Stimulated activated CD8-positive, alpha-beta memory T cell treated with anti-CD3 and anti-CD28 coated beads, Interleukin-7, amount 100 ng/mL, for 24 hours (primary cell): ENCODE data around the gene DGKH.
"Not testable (repeated sequence)": the region's sequence is repeated elsewhere in the genome, so short reads cannot be mapped to it uniquely, and the experiment has no call there.

Experiments
- DNase-seq: peaks from one replicate; pipeline ENCODE4 v3.0.0-alpha.2; 2020; ENCODE audit warnings: low read depth

The DGKH gene

GRCh38 chr13:42163338-42163737, 114.9 kb downstream of the DGKH start:
- DNase-seq: not testable (repeated sequence)

GRCh38 chr13:42163910-42164309, 115.5 kb downstream of the DGKH start:
- not testable (repeated sequence) for DNase-seq

DNA sequence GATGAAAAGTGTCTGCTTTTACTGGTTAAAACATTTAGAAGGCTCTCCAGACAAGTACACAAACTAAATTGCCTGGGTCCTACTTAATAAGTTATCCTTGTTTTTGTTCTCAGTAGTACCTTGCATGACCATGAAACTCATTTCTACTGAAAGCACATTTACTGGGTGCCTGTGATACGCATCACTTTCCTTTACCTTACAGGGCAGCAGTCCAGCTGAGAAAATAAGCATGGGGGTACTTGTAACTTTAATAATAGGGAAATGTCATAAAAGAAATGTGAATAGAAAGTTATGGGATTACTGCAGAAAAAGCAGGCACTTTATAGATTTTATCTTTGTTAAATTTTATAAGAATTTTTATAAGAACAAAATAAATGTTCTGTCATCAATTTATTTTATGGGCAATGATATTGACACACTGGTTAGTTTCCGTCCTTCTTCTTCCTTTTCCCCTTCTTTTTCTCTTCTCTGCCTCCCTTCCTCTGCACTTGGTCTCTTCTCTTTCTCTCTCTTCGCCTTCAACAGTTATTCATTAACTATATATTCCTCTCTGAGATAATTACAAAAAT, 116.2 kb downstream of the DGKH start:
- DNase-seq: no peak

- DNase-seq: no peak
Measured at GRCh38 chr13:42168496-42168895, 120.0 kb downstream of the DGKH start.

GRCh38 chr13:42170029-42170428, 121.6 kb downstream of the DGKH start:
- no peak for DNase-seq

DNA sequence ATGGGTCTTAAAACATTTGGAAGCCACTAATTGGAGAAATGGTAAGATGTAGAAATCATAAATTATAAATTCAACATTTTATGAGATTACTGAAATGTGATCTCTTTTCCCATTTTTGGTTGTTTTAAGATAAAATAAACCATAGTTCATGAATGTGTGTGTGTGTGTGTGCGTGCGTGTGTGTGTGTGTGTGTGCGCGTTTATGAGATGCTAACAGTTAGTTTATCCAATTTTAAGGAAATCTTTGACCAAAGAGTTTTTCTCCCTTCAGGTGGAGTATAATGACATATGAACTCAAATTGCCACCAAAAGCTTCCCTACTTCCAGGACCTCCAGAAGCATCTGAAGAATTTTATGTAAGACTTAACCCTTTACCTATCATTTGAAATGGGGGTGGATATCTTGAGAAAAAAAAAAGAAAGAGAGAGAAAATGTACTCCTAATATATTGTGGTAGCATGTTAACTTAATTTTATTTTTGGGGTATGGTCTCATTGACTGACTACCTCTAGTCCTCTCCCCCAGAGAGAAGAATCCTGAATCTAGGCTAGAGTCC, 125.4 kb downstream of the DGKH start:
- DNase-seq: no peak

- DNase-seq: no peak
Measured at GRCh38 chr13:42174344-42175162, 126.1 kb downstream of the DGKH start.

DNA sequence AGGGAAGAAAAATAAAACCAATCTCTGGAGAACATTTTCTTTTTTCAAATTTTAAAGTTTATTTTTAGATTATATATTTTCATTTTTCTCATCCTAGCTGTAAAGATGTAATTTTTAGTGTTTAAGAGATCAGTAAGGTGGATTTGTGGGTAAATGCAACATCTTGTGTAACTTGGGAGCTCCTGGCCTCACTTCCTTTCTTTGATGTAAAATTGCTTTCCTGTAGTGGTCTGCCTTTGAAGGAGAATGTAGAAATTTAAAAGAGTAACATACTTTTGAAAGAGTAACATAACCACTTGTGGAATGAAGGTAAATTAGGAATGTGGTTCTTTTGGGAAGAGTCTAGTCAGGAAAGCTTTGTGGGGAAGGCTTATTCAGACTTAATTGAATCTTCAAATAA, 127.8 kb downstream of the DGKH start:
- DNase-seq: no peak

GRCh38 chr13:42177189-42177588, 128.7 kb downstream of the DGKH start:
- DNase-seq: no peak

DNA sequence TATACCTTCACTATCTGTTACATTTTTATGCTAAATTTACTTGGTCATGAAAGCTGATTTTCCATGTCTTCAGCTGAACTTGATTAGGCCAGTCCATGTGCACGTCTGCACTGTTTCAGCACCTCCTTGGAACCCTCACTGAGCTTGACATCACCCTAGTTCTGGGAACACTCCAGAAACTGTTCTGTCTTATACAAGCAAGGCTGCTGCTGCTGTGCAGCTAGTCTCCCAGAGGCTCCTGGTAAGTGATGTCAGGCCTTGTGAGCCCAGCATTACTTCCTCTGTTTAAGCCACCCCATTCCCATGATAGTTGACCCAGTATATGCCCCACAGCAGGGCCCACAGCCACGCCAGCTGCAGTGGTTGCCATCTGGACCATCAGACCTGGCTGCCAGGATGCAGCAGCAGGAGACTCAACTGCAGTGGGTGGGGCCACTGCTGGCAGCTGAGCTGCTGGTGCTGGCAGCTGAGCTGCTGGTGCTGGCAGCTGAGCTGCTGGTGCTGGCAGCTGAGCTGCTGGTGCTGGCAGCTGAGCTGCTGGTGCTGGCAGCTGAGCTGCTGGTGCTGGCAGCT, 133.0 kb downstream of the DGKH start:
- no peak for DNase-seq

DNA sequence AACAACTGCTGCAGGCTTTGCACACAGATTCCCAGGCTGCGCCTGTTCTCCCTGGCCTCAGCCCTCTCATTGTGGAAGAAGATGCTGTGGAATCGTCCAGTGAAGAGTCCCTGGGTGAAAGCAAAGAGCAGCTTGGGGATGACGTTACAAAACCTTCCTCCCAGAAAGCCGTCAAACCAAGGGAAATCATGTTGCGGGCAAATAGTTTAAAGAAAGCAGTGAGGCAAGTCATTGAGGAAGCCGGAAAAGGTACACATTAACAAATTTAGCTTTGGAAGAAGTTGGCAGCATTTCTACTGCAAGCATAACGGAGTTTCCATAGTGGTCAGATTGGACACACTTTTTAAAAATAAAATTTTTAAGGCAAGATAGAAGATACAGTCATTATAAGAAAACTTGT, 140.6 kb downstream of the DGKH start:
- no peak for DNase-seq

- DNase-seq: no peak
Measured at GRCh38 chr13:42190529-42190928, 142.1 kb downstream of the DGKH start.

DNA sequence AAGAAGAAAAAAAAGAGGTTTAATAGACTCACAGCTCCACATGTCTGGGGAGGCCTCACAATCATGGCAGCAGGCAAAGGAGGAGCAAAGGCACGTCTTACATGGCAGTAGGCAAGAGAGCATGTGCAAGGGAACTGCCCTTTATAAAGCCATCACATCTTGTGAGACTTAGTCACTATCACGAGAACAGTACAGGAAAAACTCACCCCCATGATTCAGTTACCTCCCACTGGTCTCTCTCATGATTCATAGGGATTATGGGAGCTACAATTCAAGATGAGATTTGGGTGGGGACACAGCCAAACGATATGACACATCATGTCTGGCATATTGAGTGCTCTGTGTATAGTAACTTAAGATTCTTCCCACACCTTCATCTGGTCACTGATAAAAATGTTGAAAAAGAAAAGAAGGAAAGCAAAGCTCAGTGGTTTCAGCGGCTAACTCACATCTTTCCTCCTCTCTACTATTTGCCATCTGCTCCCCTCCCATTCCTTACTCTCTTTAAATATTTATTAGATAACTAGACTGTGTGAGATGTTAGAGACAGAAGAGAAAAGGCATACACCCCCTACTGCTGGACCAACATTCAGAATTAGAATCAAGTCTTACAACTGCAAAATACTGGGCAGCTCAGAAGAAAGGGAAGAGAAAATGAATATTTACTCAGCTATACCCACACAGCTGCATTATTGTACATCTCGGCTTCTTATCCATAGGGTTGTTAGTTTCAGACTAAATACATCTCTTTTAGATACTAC, 163.4 kb downstream of the DGKH start:
- DNase-seq: no peak

- DNase-seq: no peak
Measured at GRCh38 chr13:42214446-42214845, 166.0 kb downstream of the DGKH start.

DNA sequence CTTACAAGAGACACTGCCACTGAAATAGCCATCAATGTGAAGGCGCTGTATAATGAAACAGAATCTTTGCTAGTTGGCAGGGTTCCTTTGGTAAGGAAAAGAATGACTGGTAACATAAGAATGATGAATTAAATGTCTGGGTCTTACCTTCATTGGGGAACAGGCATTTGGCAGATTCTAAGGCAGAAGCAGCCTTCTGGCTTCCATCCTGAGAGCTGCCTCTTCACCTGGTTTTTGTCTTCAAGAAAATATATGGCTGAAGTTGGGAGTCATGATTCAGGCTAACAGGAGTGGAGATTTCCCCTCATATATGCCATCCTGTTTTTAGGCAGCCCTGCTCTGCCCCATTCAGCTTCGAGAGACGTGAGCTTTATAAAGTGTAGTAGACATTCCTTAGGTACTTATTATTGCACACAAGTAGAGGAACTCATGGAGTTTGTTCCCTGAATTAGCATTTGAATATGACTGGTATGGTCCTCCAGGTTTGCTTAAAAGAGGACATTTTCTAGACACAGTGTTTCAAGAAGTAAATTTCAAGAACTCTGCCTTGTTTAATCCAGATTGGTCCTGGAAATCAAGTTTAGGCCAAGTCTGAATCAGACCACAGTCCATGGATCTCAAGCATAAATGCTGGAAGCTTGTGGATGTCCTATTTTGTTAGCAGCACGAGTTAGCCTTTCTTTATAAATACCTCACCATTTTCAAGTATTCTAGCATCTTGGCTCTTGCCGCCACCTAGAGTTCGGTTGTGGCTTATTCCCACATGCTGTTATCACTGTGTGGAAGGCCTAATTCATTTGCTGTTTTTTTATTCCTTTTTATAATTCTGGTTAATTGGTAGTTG, 167.4 kb downstream of the DGKH start:
- DNase-seq: no peak

GRCh38 chr13:42216422-42216735, 167.9 kb downstream of the DGKH start:
- no peak for DNase-seq

GRCh38 chr13:42218576-42218975, 170.1 kb downstream of the DGKH start:
- no peak for DNase-seq

DNA sequence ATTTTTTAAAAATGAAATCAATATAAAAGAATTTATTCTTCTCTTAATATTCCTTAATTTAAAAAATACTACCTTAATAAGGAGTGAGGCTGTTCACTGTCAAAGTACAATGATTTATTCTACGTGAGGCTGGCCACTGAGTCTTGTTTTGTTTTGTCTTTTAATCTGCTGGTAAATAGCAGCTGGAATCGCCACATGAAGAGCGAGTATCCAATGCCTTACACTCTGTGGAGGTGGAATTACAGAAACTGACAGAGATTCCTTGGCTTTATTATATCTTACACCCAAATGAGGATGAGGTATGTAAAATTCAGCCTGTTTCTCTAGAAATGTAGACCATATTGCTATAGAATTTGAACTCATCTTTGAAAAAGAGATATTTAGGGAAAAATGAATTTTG, 170.6 kb downstream of the DGKH start:
- DNase-seq: no peak

GRCh38 chr13:42219876-42220275, 171.4 kb downstream of the DGKH start:
- no peak for DNase-seq

DNA sequence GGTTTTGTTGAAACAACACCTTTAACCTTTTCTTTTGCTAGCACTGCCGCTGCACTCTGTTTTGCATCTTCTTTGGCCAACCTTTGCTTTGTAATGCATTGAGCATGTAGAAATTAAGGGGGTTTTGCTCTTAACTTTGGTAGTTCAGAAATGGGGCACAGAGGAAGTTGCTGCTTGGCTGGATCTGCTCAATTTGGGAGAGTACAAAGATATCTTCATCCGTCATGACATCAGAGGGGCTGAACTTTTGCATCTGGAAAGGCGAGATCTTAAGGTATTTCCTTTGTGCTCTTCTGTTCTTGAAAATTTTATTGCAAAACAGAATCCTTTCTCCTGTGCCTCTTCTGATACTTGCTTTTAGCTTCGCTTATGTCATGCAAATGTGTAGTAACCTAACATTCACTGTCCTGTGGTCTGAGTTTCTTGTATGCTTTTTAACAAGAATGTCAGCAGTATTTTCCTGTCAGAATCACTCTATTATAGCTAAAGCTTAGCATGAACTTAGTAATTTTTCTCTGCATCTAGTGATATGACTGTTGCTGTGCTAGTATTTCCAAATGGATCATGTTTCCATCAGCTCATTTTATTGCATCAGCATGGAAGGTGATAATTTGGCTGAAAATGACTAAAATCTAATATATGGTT, 172.8 kb downstream of the DGKH start:
- no peak for DNase-seq

DNA sequence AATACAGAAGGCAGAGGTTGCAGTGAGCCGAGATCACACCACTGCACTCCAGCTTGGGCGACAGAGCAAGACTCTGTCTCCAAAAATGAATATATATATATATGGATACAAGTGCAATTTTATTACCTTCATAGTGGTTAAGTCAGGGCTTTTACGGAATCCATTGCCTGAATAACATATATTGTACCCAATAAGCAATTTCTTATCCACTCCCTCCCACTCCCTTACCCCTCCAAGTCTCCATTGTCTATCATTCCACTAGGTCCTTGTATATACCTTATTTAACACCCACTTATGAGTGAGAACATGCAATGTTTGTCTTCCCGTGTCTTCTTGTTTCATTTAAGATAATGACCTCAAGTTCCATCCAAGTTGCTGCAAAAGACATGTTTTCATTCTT, 175.2 kb downstream of the DGKH start:
- DNase-seq: no peak
